Common myeloid progenitor, CD34-positive (primary cell): ENCODE data around the gene KCNQ5.

Experiments
- CTCF ChIA-PET: fragments of 350-600 bp; sonication (Branson Sonifier 250); formaldehyde crosslinking; loops from one replicate; lab custom pipeline; 2021; ENCODE audit warnings: antibody characterized with exemption; lab: Charles Lee
- POLR2A ChIA-PET: fragments of 350-600 bp; sonication (Branson Sonifier 250); formaldehyde crosslinking; loops from one replicate; lab custom pipeline; 2021; ENCODE audit warnings: antibody characterized with exemption; lab: Charles Lee
- DNase-seq, 3 donors: peaks; one replicate each; pipeline versions ENCODE4 v3.0.0 to v3.0.0-alpha.2; 2013
- H3K27ac ChIP-seq, 2 experiments: 1 replicate in 1 of 2; 2 replicates in 1 of 2; pipeline ENCODE4 v1.7.0; 2013; ENCODE audit warnings: inconsistent platforms in 2 of 2, low read length in 2 of 2, mild to moderate bottlenecking in 2 of 2, low read depth in 1 of 2, moderate library complexity in 1 of 2; ENCODE audit not compliant: severe bottlenecking in 2 of 2, insufficient read depth in 1 of 2, poor library complexity in 1 of 2
- H3K27me3 ChIP-seq, 5 experiments: replicated peaks in 2 of 5; 1 replicate in 3 of 5; 2 replicates in 2 of 5; pipeline versions ENCODE4 v1.6.1 to v1.7.0; 2013; ENCODE audit warnings: low read length in 4 of 5, mild to moderate bottlenecking in 2 of 5, moderate library complexity in 2 of 5, inconsistent platforms in 1 of 5; ENCODE audit not compliant: insufficient read depth in 5 of 5, control insufficient read depth in 4 of 5
- H3K36me3 ChIP-seq, 4 experiments: 1 replicate in 2 of 4; 2 replicates in 2 of 4; pipeline versions ENCODE4 v1.6.1 to v1.7.0; 2013; ENCODE audit warnings: low read length in 3 of 4, control low read depth in 1 of 4, mild to moderate bottlenecking in 1 of 4; ENCODE audit not compliant: control insufficient read depth in 4 of 4, insufficient read depth in 4 of 4
- H3K4me1 ChIP-seq, 4 experiments: 1 replicate in 3 of 4; 2 replicates in 1 of 4; pipeline versions ENCODE4 v1.6.1 to v1.7.1; 2013; ENCODE audit warnings: low read length in 3 of 4, mild to moderate bottlenecking in 3 of 4, control low read depth in 1 of 4, inconsistent platforms in 1 of 4, moderate library complexity in 1 of 4; ENCODE audit not compliant: control insufficient read depth in 4 of 4, insufficient read depth in 4 of 4; ENCODE audit errors: control extremely low read depth in 1 of 4
- H3K4me3 ChIP-seq, 7 experiments: 1 replicate in 4 of 7; 2 replicates in 3 of 7; pipeline versions ENCODE4 v1.5.1 to v1.7.0; 2013; ENCODE audit warnings: mild to moderate bottlenecking in 7 of 7, low read length in 6 of 7, moderate library complexity in 6 of 7, inconsistent platforms in 2 of 7, low read depth in 2 of 7, control low read depth in 1 of 7; ENCODE audit not compliant: insufficient read depth in 4 of 7, control insufficient read depth in 1 of 7; ENCODE audit errors: extremely low read depth in 1 of 7
- H3K9me3 ChIP-seq, 5 experiments: 1 replicate in 4 of 5; 2 replicates in 1 of 5; pipeline versions ENCODE4 v1.6.1 to v1.7.1; 2013; ENCODE audit warnings: low read length in 4 of 5, mild to moderate bottlenecking in 2 of 5, inconsistent platforms in 1 of 5, low read depth in 1 of 5, moderate library complexity in 1 of 5; ENCODE audit not compliant: control insufficient read depth in 4 of 5, insufficient read depth in 2 of 5; ENCODE audit errors: control extremely low read depth in 1 of 5
- WGBS: methylation state at CpG from one replicate; pipeline ENCODE4 v1.1.5; 2013; ENCODE audit not compliant: insufficient coverage; 5-methylcytosine and 5-hydroxymethylcytosine counted together

KCNQ5 gene

GRCh38 chr6:73200247-73200646 is 578.4 kb downstream of the KCNQ5 start:
- DNase-seq: no peak
- CTCF ChIA-PET: no interaction called here
- WGBS: 100% methylated on average over 1 of the region's 3 CpGs

GRCh38 chr6:73200735-73201134 is 578.9 kb downstream of the KCNQ5 start:
- CTCF ChIA-PET: no interaction called here
- no peaks in the 10 kb centered on the region for H3K4me1 ChIP-seq
- POLR2A ChIA-PET: no interaction called here
- H3K27me3 ChIP-seq: no peaks in the 10 kb centered on the region
- H3K9me3 ChIP-seq: no peaks in the 10 kb centered on the region
- 69% methylated on average over 4 of the region's 4 CpGs for WGBS
- H3K27ac ChIP-seq: no peak overlapping the region
- peak in 2 of 3 donors; percentile 2 to 4 for DNase-seq
- no peak overlapping the region for H3K4me3 ChIP-seq
- H3K36me3 ChIP-seq: peaks cover 0 to 11% (median 2%) of the 10 kb centered on the region in 4 experiments

More at GRCh38 chr6:73200247-73200646, 578.4 kb downstream of the KCNQ5 start:
- Histone ChIP-seq H3K4me3 (no peak overlapping the region), H3K27me3 (no peaks in the 10 kb centered on the region), H3K9me3 (no peaks in the 10 kb centered on the region), H3K27ac (no peak overlapping the region), H3K36me3 (peaks cover 0 to 12% (median 3%) of the 10 kb centered on the region in 4 experiments), H3K4me1 (no peaks in the 10 kb centered on the region)
- POLR2A ChIA-PET: no interaction called here

- WGBS: no CpG with 5 or more reads among the region's 1 CpG
- ChIA-PET POLR2A (no interaction called here), CTCF (interaction anchor here (1.3 kb wide), 1 partner anchor 11 kb away, joined by 3 read pairs; no protein-coding TSS in a partner anchor)
- H3K9me3 ChIP-seq: peaks cover 0 to 1% (median 0%) of the 10 kb centered on the region in 5 experiments
- H3K4me1 ChIP-seq: no peaks in the 10 kb centered on the region
- no peak overlapping the region for H3K4me3 ChIP-seq
- DNase-seq: no peak
- no peak overlapping the region for H3K27ac ChIP-seq
- H3K27me3 ChIP-seq: no peaks in the 10 kb centered on the region
- H3K36me3 ChIP-seq: no peaks in the 10 kb centered on the region
Measured at GRCh38 chr6:73203098-73203497, 581.2 kb downstream of the KCNQ5 start.

- H3K9me3 ChIP-seq: peaks cover 0 to 1% (median 0%) of the 10 kb centered on the region in 5 experiments
- H3K36me3 ChIP-seq: no peaks in the 10 kb centered on the region
- WGBS: 92% methylated on average over 2 of the region's 4 CpGs
- no peaks in the 10 kb centered on the region for H3K27me3 ChIP-seq
- no peak overlapping the region for H3K27ac ChIP-seq
- ChIA-PET POLR2A (no interaction called here), CTCF (interaction anchor here (1.3 kb wide), 1 partner anchor 10 kb away, joined by 3 read pairs; no protein-coding TSS in a partner anchor)
- H3K4me1 ChIP-seq: no peaks in the 10 kb centered on the region
- no peak for DNase-seq
- no peak overlapping the region for H3K4me3 ChIP-seq
Measured at GRCh38 chr6:73204252-73204651, 582.4 kb downstream of the KCNQ5 start.

GRCh38 chr6:73207221-73207837 is 585.5 kb downstream of the KCNQ5 start:
- ChIA-PET CTCF (no interaction called here), POLR2A (no interaction called here)
- 94% methylated on average over 2 of the region's 3 CpGs for WGBS
- Histone ChIP-seq H3K4me3 (no peak overlapping the region), H3K27me3 (no peaks in the 10 kb centered on the region), H3K4me1 (no peaks in the 10 kb centered on the region), H3K9me3 (peaks cover 0 to 1% (median 0%) of the 10 kb centered on the region in 5 experiments), H3K36me3 (no peaks in the 10 kb centered on the region), H3K27ac (no peak overlapping the region)
- DNase-seq: no peak

- Histone ChIP-seq H3K27ac (no peak overlapping the region), H3K27me3 (no peaks in the 10 kb centered on the region), H3K36me3 (no peaks in the 10 kb centered on the region), H3K4me1 (no peaks in the 10 kb centered on the region), H3K9me3 (peaks cover 0 to 1% (median 0%) of the 10 kb centered on the region in 5 experiments), H3K4me3 (no peak overlapping the region)
- WGBS: 95% methylated on average over 8 of the region's 9 CpGs
- no peak for DNase-seq
- CTCF ChIA-PET: no interaction called here
- POLR2A ChIA-PET: no interaction called here
Measured at GRCh38 chr6:73209117-73209516, 587.3 kb downstream of the KCNQ5 start.

GRCh38 chr6:73216859-73217258 is 595.0 kb downstream of the KCNQ5 start:
- WGBS: 100% methylated on average over 1 of the region's 2 CpGs
- H3K27me3 ChIP-seq: no peaks in the 10 kb centered on the region
- no peak for DNase-seq

More at GRCh38 chr6:73216859-73217258, 595.0 kb downstream of the KCNQ5 start:
- POLR2A ChIA-PET: no interaction called here
- CTCF ChIA-PET: interaction anchor here (0.8 kb wide), 1 partner anchor 16 kb away, joined by 3 read pairs; no protein-coding TSS in a partner anchor
- Histone ChIP-seq H3K4me3 (no peak overlapping the region), H3K9me3 (no peaks in the 10 kb centered on the region), H3K27ac (no peak overlapping the region), H3K4me1 (no peaks in the 10 kb centered on the region), H3K36me3 (no peaks in the 10 kb centered on the region)
